D721Med (cell line): ENCODE results near the gene GABRA5.
"Not testable (repeated sequence)": the region's sequence is repeated elsewhere in the genome, so short reads cannot be mapped to it uniquely, and the experiment has no call there.

Experiments used
- DNase-seq: peaks from one replicate; pipeline ENCODE4 v3.0.0; 2011; ENCODE audit warnings: low spot score; ENCODE audit not compliant: insufficient read length
- FAIRE-seq: peaks from 2 replicates; lab custom pipeline; 2011; peaks lifted over from hg19 to GRCh38; lab: Jason Lieb, UNC
- TF ChIP-seq, protein P1 (sequence below): IDR thresholded peaks from 2 replicates; pipeline ENCODE4 v1.5.1; 2012; ENCODE audit warnings: mild to moderate bottlenecking, control low read depth; ENCODE audit not compliant: insufficient read depth; ENCODE audit errors: missing control alignments

Gene GABRA5

DNA sequence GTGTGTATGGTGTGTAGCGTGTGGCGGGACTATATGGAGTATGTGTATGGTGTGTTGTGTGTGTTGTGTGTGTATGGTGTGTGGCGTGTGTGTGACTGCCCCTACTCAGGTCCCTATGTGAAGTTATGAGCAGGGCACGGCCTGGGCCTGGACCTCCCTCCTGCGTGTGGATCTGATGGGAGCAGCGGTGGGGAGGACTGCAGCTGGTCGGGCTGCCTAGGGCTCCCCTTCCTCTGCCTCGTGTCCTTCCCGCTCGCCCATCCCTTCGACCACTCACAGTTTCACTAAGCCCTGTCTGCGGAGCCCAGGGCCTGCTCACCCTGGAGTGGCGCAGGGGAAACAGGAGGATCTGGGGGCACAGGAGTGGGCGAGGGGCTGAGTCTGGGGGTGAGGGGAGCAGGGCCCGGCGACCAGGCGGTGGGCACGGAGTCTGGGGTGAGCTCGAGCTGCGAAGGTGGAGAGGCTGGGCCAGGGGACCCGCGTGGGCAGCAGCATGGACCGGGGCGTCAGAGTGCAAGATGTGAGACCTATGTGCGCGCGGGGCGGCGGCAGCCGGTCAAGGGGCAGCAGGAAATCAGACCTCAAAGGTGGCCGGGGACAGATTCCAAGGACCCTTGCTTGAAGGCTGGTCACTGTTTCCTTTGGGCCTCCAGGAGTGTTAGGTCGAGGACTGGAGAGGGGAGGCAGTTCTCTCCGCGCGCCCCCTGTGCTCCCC is 26.6 kb downstream of the GABRA5 start:
- FAIRE-seq (no peak), DNase-seq (no peak)
- TF ChIP-seq, protein P1, sequence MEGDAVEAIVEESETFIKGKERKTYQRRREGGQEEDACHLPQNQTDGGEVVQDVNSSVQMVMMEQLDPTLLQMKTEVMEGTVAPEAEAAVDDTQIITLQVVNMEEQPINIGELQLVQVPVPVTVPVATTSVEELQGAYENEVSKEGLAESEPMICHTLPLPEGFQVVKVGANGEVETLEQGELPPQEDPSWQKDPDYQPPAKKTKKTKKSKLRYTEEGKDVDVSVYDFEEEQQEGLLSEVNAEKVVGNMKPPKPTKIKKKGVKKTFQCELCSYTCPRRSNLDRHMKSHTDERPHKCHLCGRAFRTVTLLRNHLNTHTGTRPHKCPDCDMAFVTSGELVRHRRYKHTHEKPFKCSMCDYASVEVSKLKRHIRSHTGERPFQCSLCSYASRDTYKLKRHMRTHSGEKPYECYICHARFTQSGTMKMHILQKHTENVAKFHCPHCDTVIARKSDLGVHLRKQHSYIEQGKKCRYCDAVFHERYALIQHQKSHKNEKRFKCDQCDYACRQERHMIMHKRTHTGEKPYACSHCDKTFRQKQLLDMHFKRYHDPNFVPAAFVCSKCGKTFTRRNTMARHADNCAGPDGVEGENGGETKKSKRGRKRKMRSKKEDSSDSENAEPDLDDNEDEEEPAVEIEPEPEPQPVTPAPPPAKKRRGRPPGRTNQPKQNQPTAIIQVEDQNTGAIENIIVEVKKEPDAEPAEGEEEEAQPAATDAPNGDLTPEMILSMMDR, result no peak

DNA sequence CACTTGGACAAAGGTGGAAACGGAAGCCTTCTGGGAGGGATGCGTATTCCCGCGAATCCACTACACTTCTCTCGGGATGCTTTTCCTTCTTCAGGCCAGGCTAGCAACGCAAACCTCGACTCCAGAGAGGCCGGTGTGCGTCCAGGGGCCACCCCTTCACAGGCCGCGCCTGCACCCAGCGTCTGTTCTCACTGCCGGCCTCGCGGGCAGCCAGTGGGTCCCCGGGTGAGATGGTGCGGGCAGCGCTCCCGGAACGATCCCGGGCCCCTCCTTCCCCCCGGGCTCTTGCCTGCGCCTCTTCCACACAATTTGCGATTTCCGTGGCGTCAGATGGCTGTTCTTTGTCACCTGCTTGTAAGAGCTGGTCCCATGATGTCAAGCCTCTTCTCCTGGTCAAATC is 27.3 kb downstream of the GABRA5 start:
- DNase-seq (no peak), FAIRE-seq (no peak)
- TF ChIP-seq, protein P1, result no peak

DNA sequence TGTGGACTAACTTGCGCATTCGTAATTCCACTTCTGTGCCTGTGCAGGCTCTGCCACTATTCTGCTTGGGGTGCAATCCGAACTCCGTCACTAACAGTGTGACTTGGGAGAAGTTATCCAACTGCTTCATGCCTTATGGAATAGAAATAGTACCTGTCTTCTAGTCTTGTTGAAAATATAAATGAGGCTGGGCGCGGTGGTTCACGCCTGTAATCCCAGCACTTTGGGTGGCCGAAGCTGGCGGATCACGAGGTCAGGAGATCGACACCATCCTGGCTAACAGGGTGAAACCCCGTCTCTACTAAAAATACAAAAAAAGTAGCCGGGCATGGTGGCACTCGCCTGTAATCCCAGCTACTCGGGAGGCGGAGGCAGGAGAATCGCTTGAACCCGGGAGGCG is 28.5 kb downstream of the GABRA5 start:
- not testable (repeated sequence) for DNase-seq, FAIRE-seq

DNA sequence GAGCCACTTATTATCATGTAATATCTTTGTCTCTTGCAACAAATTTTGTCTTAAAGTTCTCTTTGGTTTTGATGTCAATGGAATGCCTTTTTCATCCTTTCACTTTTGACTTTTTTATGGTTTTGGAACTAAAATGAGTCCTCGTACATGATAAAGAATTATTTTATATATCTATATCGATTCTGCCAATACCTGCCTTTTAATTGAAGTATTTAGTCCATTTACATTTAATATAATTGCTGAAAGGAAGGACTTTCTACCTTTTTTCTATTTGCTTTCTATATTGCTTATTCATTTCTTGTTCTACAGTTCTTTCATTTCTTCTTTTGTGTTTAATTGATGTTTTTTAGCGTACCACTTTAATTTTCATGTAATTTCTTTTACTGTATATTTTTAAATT is 32.8 kb downstream of the GABRA5 start:
- no peak for FAIRE-seq
- TF ChIP-seq, protein P1, result no peak
- DNase-seq, result no peak

DNA sequence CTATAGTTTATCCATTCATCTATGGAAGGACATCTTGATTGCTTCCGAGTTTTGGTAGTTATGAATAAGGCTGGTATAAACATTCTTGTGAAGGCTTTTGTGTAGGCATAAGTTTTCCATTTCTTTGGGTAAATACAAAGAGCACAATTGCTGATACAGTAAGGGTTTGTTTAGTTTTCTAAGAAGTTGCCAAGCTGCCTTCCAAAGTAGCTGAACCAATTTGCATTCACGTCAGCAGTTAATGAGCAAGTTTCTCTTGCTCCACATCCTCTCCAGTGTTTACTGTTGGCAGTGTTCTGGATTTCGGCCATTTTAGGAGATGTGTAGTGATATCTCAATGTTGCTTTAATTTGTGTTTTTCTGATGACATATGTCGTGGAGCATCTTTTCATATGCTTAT is 34.2 kb downstream of the GABRA5 start:
- TF ChIP-seq, protein P1, result no peak
- no peak for DNase-seq
- no peak for FAIRE-seq

DNA sequence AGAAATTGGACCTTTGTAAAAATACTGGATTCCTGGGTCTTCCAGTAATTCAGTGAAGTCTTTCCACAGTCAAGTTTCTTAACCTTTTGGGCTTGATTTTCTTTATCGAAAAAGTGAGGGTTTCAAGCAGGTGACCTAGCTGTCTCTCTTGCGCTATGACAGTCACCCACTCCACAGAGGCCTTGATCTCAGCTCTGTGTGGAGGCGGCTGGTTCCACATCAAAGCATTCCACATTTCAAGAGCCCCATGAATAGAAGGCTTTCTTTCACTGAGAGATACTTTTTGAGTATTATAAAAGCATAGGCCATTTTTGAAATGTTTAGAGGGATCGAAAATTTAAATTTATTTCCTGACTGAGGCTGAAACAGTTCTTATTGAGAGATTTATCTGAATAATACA is 43.9 kb downstream of the GABRA5 start:
- no peak for FAIRE-seq
- TF ChIP-seq, protein P1, result no peak
- DNase-seq, result no peak

DNA sequence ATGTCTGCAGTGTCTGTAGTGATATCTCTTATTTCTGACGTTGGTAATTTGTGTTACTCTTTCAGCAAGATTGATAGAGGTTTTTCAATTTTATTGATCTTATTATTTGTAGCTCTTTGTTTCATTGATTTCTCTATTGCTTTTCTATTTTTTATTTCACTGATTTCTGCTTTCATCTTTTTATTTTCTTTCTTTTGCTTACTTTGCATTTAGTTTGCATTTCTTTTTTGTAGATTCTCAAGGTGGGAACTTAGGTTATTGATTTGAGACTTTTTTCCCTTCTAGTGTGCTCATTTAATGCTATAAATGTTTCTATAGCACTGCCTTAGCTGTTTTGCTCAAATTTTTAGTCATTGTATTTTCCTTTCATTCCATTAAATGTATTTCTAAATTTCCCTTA is 54.6 kb downstream of the GABRA5 start:
- FAIRE-seq (no peak), DNase-seq (no peak)
- TF ChIP-seq, protein P1, result no peak
